GM18499 (cell line): Measurements from ENCODE around the gene SYNC.

Source experiments
- ATAC-seq: cut with Tn5 transposase; IDR thresholded peaks from one replicate; pipeline ENCODE4 v1.9.1; 2021; ENCODE audit warnings: moderate number of reproducible peaks; ENCODE audit not compliant: insufficient read depth, unreplicated experiment

The SYNC gene

GRCh38 chr1:32702599-32703478 lies at the start of gene SYNC:
Gene SYNC (minus strand): TSS chr1:32702770. CDS start chr1:32702660, 110 bp downstream.
- ATAC-seq, result no peak

DNA sequence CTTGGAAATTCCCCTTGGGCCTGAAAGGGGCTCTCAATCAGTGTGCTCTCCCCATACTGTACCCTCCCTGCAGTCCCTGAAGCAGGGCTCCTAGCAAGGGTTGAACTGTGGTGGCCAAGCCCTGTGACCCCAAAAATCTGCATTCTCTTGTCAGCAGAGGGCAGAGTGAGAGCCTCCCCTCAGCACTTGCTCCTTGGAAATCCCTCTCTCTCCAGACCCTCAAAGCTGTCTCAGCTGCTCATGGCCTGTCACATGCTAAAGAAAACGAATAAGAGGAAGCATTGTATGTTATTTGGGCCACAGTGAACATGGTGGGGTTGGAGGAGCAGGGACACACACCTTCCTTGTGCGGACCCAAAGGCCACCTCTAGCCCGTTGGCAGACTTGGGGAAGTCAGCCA lies 47.2 kb upstream of the SYNC start:
- no peak for ATAC-seq

DNA sequence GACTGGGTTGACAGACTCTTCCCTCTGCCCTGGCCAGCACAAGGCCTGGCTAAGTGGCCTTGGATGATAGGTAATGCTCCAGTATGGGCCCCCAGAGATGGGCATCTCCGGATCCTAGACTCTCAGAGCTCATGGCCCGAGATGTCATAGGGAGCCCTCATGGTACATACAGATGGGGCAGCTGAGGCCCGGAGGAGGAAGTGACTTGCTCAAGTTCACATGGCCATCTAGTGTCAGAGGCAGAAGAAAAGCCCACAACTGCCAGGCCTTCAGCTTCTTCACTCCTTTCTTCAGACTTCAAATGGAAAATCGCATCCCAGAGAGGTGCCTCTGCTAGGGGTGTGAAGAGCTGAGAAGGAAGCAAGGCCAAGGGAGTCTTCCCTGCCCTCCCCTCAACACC lies 46.8 kb upstream of the SYNC start:
- no peak for ATAC-seq

- ATAC-seq, result no peak
Measured at GRCh38 chr1:32748926-32749325, 46.4 kb upstream of the SYNC start.

DNA sequence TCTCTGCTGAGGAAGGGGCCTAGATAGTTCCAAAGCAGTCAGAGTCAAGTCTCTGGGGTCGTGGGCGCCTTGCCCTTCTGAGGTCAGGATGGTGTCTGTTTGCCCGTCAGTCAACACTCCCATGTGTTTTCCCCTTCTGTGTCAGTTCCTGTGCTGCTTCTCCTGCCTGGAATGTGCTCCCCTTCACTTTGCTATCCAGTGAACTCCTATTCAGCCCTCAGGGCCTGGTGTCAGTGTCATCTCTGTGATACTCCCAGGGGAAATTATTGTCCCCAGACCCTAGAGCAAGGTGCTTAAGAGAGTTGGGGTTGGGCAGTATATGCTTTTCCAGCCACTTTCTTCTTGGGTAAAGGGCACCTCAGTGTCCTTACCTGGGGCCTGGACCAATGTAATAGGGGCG lies 45.8 kb upstream of the SYNC start:
- ATAC-seq, result no peak

DNA sequence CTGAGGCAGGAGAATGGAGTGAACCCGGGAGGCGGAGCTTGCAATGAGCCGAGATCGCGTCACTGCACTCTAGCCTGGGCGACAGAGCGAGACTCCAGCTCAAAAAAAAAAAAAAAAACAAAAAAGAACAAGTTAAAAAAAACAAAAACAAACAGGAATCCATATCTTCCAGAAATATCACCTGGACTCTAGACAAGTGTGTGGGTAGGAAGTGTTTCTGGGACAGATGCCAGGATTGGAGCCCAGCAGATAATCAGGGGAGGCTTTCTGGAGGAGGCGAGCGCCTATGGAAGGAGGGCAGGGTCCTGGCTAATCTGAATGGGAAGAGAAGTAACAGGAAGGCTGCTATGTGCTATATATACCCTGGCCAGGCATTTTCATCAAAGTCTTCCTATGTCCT lies 43.6 kb upstream of the SYNC start:
- ATAC-seq, result no peak

DNA sequence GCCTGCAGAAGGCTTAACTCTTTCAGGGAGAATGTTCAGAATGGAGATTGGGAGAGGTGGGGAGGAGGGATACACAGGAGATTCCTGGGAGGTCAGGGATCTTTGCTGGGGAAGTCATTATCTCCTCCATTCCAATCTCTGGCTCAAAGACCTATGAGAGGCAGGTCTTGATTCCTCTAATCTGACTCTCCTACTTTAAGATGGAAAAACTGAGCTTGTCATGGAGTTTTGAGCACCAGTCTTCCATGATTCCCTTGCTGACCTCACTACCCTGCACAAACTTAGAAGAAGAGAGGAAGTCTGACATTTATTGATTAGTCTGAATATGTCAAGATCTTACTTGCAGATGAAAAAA lies 41.5 kb upstream of the SYNC start:
- no peak for ATAC-seq

DNA sequence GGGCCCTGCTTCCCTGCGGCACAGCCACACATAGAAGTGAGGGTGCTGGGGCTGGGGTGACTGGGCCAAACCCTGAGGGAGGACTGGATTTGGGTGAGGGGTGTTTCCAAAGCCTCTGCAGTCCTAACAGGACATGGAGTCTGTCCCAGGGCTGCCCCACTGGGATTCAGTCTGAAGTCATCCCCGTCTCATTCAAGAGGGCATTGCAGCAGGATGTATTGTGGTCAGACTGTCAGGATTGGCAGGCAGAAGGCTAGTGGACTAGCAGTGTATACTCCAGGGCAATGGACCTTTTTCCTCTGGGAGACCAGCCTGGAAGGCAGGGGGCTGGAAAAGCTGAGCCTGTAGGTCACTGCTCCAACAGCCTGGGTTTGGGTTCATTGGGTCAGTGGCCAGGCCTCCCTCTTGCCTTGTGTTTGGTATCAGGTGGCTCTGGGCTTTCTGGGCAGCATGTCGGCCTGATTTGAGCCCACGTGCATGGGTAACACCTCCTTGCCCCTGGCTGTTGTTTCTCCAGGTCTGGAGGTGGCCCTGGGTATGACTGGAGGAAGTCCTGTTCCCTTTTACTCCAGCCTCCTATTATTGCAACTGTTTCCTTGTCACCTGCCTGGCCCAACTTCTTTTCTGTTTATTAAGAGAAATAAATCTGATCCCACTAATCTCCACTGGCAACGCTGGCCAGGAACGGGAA lies 41.0 kb upstream of the SYNC start:
- ATAC-seq, result no peak

DNA sequence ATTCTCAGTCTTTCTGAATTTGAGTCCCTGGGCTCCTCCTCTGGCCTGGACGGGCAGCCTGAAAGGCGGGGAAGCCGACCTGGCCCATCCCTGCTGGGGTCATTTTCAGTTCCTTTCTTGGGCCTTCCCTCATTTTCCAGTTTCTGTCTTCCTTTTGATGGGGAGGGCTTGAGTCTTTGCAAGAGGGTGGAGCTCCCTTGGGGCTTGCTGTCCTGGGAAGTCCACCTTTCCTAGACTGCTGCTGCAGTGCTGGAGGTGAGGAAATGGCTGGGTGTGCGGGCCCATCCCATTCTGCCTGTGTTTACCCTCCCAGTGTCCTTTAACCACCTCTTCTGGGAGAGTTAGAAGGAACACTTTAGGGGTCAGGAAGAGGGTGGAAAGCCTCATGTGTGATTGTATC lies 40.4 kb upstream of the SYNC start:
- no peak for ATAC-seq

DNA sequence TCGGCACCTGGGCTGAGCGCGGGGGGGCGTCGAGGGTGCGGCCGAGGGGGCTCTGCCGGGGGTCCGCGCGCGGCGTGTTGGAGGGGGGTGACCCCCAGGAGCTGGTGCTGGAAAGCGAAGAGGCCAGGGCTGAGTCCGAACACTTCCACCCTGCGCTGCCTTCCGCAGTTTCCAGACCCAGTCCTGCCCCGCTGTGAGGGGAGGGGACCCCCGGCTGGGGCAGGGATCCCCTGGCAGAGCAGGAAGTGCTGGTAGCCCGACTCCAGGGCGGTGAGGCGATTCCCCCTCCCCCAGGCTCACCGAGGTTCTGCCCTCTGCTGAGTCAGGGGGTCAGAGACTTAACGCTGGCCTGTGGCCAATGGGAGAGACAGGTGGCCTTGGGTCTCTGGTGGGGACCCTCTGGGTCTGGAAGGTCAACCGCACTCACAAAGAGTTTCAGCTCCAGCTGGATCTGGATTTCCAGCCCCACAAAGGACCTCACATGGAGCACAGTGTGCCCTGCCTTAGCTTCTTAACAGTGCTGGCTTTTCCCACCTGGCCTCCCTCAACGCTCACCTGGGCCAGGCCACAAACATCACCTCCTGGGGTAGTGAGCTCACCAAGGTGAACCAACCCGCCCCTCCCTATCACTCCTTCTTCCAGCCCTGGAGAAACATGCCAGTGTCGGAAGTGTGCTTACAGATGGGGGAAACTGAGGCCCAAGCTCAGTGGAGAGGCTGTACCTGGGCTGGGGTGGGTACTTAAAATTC lies 39.8 kb upstream of the SYNC start:
- no peak for ATAC-seq

DNA sequence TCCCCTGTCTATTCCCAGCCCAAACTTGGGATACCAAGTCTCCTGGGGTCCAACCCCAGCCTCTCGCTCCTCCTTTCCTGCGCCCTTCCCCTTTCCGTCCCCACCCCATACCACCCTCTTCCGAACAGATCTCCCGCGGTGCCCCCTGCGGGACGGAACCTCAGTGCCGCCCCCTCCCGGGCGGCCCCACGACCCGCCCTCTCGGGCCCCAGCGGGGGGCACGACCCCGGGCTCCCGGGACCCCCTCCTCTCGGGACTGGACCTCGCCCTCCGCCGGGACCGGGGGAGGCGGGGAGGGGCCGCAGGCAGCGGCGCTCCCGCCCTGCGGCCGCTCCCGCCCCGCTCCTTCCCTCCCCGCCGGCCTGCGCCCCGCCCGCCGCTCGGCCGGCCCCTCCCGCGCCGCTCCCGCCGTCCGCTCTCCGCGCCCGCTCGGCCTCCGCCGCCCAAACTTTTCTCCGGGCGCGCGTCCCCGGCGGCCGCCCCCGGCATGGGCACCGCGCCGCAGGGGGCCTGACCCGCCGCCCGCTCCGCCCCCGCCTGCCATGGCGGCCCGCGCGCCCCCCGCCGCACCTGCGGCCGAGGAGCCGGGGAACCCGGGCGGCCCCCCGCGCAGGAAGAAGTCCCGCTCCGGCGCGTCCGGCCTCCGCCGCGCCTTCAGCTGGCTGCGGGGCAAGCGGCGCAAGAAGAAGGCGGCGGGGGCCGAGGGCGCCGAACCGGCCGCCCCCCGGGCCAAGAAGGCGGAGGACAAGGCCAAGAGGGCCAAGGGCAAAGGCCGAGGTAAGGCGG lies 39.0 kb upstream of the SYNC start:
- no peak for ATAC-seq

DNA sequence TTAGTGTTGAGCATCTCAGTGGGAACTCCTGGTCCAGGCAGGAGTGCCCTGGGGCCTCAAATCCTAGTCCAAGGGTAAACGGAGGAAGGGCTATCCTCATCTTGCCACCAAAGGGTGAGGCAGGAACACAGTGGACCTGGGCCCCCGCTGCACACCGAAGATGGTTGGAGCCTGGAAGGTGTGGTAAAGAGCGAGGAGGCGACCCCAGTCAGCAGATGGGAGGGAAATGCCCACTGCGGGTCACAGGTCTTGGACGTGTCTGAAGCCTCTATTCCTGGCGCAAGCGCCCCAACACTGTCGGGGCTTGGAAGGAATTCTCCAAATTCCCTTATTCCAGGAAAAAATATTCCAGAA lies 38.5 kb upstream of the SYNC start:
- ATAC-seq, result no peak

DNA sequence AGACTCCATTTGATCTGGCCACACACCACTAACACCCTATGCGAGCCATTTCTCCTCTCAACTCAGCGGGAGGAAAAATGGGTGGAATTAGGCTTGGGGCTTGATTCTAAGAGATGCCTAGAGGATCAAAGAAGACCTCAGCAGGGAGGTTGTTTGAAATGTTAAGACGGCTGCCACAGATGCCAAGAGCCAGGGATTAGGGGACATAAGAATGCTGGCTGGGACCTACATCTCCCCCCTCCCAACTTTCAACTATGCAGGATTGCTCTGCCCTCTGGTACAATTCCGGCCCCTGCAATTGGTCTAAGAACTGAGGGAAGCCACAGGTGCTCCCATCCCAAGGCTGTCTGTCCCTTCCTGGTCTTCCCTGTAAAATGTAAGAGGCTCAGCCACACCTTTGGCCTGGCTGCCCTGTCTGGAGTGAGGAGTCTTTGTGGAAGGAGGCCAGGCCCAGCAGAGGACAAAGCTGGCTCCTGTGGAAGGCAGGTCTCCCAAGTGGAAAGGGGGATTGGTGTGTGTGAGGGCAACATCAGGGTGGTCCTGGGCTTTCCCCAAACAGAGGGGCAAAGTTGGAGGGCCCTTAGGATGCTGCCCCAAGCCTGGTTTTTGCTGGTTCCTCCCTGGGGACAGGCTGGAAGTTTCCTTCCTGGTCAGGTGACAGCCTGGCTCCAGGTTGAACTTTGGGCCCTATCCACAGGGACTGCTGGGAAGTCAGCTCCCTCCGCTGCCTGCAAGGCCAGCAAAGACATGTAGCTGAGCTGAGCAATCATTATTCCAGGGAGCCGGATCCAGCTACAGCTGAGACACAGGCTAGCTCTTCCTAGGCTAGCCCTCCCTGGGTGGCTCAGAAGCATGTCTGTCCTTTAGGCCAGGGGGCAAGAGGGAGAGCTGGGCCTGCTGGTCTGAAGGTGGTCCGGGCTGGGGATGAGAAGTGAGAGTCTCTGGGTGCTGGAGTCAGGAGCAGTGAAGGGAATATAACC lies 34.5 kb upstream of the SYNC start:
- ATAC-seq, result no peak

- ATAC-seq, result no peak
Measured at GRCh38 chr1:32733582-32734321, 31.2 kb upstream of the SYNC start.

GRCh38 chr1:32729254-32730046 lies 26.9 kb upstream of the SYNC start:
- no peak for ATAC-seq

DNA sequence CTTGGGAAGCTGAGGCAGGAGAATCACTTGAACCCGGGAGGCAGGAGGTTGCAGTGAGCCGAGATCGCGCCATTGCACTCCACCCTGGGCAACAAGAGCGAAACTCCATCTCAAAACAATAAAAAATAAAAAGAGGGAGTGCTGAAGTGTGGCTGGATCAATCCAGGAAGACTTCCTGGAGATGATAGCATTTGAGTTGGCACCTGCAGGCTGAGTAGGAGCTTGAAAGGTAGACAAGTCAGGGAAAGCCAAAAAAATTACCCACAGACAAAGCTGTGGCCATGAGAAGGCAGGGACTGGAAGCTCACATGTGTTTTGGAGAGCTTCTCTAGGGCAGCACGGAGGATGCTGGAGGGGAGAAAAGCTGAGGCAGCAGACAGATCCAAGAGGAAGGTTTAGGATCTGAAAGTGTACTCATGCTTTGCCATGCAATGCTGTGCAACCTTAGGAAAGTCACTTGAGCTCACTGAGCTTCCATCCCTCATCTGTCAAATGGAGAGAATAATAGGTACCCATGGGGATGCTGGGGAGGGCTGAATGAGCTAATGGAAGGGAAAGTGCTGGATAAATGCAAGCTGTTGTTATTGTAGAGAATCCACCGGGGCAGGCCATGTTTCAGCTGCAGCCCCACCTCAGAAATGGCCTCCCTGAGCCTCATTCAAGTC lies 26.0 kb upstream of the SYNC start:
- no peak for ATAC-seq

DNA sequence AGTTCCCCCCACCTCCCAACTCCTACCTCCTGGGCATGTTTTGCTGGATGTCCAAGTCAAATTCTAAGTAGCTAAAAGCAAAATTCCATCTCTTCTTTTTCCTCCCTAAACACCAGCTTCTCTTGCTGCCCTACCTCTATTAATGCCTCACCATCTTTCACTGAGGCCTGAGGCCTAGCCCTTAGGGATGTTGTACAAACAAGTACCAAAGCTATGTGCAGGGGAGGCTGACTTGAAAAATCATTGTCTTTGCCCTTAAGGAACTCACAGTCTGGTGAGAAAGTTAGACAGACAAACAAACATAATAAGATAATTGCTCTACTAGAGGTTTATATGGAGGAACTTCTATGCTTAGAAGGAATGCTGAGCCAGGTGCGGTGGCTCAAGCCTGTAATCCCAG lies 25.3 kb upstream of the SYNC start:
- no peak for ATAC-seq
